H9 (cell line): ENCODE results near the gene SYNPO2. TPM values are rescaled to one million over a fixed set of nuclear protein-coding genes. Genes with fewer than 3 reads are reported as not detected.

Experiments used
- DNase-seq: peaks from one replicate; pipeline ENCODE4 v3.0.0-alpha.2; 2017
- H2AFZ ChIP-seq: one replicate; pipeline ENCODE4 v1.6.1; 2013; ENCODE audit warnings: mild to moderate bottlenecking, low read length, control low read depth, moderate library complexity
- H2AK5ac ChIP-seq: 2 replicates; pipeline ENCODE4 v1.6.1; 2013; ENCODE audit warnings: low read length, control low read depth, mixed read lengths; ENCODE audit not compliant: insufficient read length
- H2BK120ac ChIP-seq: one replicate; pipeline ENCODE4 v1.6.1; 2013; ENCODE audit warnings: low read depth, mild to moderate bottlenecking, low read length, control low read depth, inconsistent platforms; ENCODE audit not compliant: poor library complexity, severe bottlenecking
- H2BK12ac ChIP-seq: 2 replicates; pipeline ENCODE4 v1.6.1; 2013; ENCODE audit warnings: low read length, control low read depth, mixed read lengths, low read depth; ENCODE audit not compliant: insufficient read length
- H2BK15ac ChIP-seq: 2 replicates; pipeline ENCODE4 v1.6.1; 2013; ENCODE audit warnings: low read depth, low read length, control low read depth
- H2BK20ac ChIP-seq: one replicate; pipeline ENCODE4 v1.6.1; 2013; ENCODE audit warnings: low read depth, mild to moderate bottlenecking, low read length, control low read depth, inconsistent platforms; ENCODE audit not compliant: poor library complexity, severe bottlenecking
- H2BK5ac ChIP-seq: 2 replicates; pipeline ENCODE4 v1.6.1; 2013; ENCODE audit warnings: low read length, control low read depth, mixed read lengths; ENCODE audit not compliant: insufficient read length
- H3K14ac ChIP-seq: 2 replicates; pipeline ENCODE4 v1.6.1; 2013; ENCODE audit warnings: low read length, control low read depth; ENCODE audit not compliant: insufficient read depth
- H3K18ac ChIP-seq: 2 replicates; pipeline ENCODE4 v1.6.1; 2013; ENCODE audit warnings: low read depth, mild to moderate bottlenecking, mixed read lengths, low read length, control low read depth; ENCODE audit not compliant: insufficient read length
- H3K23ac ChIP-seq: 2 replicates; pipeline ENCODE4 v1.6.1; 2013; ENCODE audit warnings: low read length, control low read depth, mixed read lengths, low read depth; ENCODE audit not compliant: insufficient read length
- H3K23me2 ChIP-seq: 2 replicates; pipeline ENCODE4 v1.6.1; 2013; ENCODE audit warnings: low read depth, mild to moderate bottlenecking, mixed read lengths, low read length, control low read depth; ENCODE audit not compliant: insufficient read length, poor library complexity, severe bottlenecking
- H3K27ac ChIP-seq: 2 replicates; pipeline ENCODE4 v1.5.1; 2013; ENCODE audit warnings: low read length, control low read depth, mixed read lengths, low read depth; ENCODE audit not compliant: insufficient read length
- H3K27me3 ChIP-seq: 2 replicates; pipeline ENCODE4 v1.6.1; 2013; ENCODE audit warnings: low read length, control low read depth, inconsistent platforms; ENCODE audit not compliant: insufficient read depth
- H3K4ac ChIP-seq: 2 replicates; pipeline ENCODE4 v1.6.1; 2013; ENCODE audit warnings: low read depth, mild to moderate bottlenecking, control low read depth, inconsistent platforms, low read length, moderate library complexity
- H3K4me1 ChIP-seq: 2 replicates; pipeline ENCODE4 v1.6.1; 2013; ENCODE audit warnings: low read length, control low read depth, inconsistent platforms; ENCODE audit not compliant: insufficient read depth
- H3K4me2 ChIP-seq: 2 replicates; pipeline ENCODE4 v1.6.1; 2013; ENCODE audit warnings: low read length, control low read depth, mixed read lengths; ENCODE audit not compliant: insufficient read length, insufficient read depth
- H3K56ac ChIP-seq: 2 replicates; pipeline ENCODE4 v1.6.1; 2013; ENCODE audit warnings: low read depth, mild to moderate bottlenecking, mixed read lengths, low read length, control low read depth; ENCODE audit not compliant: insufficient read length
- H3K79me1 ChIP-seq: 2 replicates; pipeline ENCODE4 v1.6.1; 2013; ENCODE audit warnings: low read depth, mild to moderate bottlenecking, moderate library complexity, low read length, control low read depth, inconsistent platforms; ENCODE audit not compliant: insufficient read depth, poor library complexity, severe bottlenecking
- H3K79me2 ChIP-seq: 2 replicates; pipeline ENCODE4 v1.6.1; 2013; ENCODE audit warnings: low read length, control low read depth, inconsistent platforms; ENCODE audit not compliant: insufficient read depth
- H3K9ac ChIP-seq: 2 replicates; pipeline ENCODE4 v1.6.1; 2013; ENCODE audit warnings: low read length, control low read depth, mixed read lengths; ENCODE audit not compliant: insufficient read length; ENCODE audit errors: extremely low read depth
- H3K9me3 ChIP-seq: one replicate; pipeline ENCODE4 v1.6.1; 2013; ENCODE audit warnings: low read depth, low read length, inconsistent platforms; ENCODE audit not compliant: control insufficient read depth
- H3T11ph ChIP-seq: one replicate; pipeline ENCODE4 v1.6.1; 2013; ENCODE audit warnings: mild to moderate bottlenecking, low read length, control low read depth, inconsistent platforms
- H4K20me1 ChIP-seq: one replicate; pipeline ENCODE4 v1.6.1; 2013; ENCODE audit not compliant: control insufficient read depth, insufficient read length, insufficient read depth
- H4K5ac ChIP-seq: 2 replicates; pipeline ENCODE4 v1.6.1; 2013; ENCODE audit warnings: low read depth, mild to moderate bottlenecking, mixed read lengths, low read length, control low read depth; ENCODE audit not compliant: insufficient read length
- H4K8ac ChIP-seq: replicated peaks from 2 replicates; pipeline ENCODE4 v1.6.1; 2013; ENCODE audit warnings: low read length, control low read depth, mixed read lengths, low read depth; ENCODE audit not compliant: insufficient read length
- H4K91ac ChIP-seq: 2 replicates; pipeline ENCODE4 v1.6.1; 2013; ENCODE audit warnings: low read depth, mild to moderate bottlenecking, moderate library complexity, mixed read lengths, low read length, control low read depth; ENCODE audit not compliant: insufficient read length
- H3K27ac Mint-ChIP-seq, 3 experiments: 2 replicates in 2 of 3; 3 replicates in 1 of 3; pipeline ENCODE4 v1.8.0; 2020 to 2021; ENCODE audit warnings: mixed read lengths in 3 of 3, mild to moderate bottlenecking in 1 of 3, moderate library complexity in 1 of 3
- H3K27me3 Mint-ChIP-seq: 2 replicates; pipeline ENCODE4 v1.8.0; 2021; ENCODE audit warnings: low read depth, mild to moderate bottlenecking, moderate library complexity, mixed read lengths
- H3K36me3 Mint-ChIP-seq, 3 experiments: 2 replicates in 2 of 3; 3 replicates in 1 of 3; pipeline ENCODE4 v1.8.0; 2020 to 2021; ENCODE audit warnings: low read depth in 3 of 3, mixed read lengths in 3 of 3; ENCODE audit not compliant: insufficient read depth in 1 of 3
- H3K4me1 Mint-ChIP-seq, 2 experiments: 2 replicates each; pipeline ENCODE4 v1.8.0; 2020; ENCODE audit warnings: mixed read lengths in 2 of 2
- H3K4me3 Mint-ChIP-seq, 2 experiments: 2 replicates in 1 of 2; 3 replicates in 1 of 2; pipeline ENCODE4 v1.8.0; 2020 to 2021; ENCODE audit warnings: mild to moderate bottlenecking in 2 of 2, mixed read lengths in 2 of 2, moderate library complexity in 1 of 2
- H3K9me3 Mint-ChIP-seq, 2 experiments: 2 replicates in 1 of 2; 3 replicates in 1 of 2; pipeline ENCODE4 v1.8.0; 2020; ENCODE audit warnings: mild to moderate bottlenecking in 2 of 2, mixed read lengths in 2 of 2, moderate library complexity in 1 of 2
- CTCF ChIP-seq: fragments of 200-600 bp; sonication (generic); conservative IDR thresholded peaks from 3 replicates; pipeline ENCODE4 v1.8.0; 2021; ENCODE audit warnings: antibody characterized with exemption, mild to moderate bottlenecking
- WGBS: extraction: QIAGEN DNeasy Blood & Tissue Kit; methylation state at CpG from one replicate; pipeline ENCODE4 v1.1.7; 2013; ENCODE audit warnings: missing lambda C conversion rate, low lambda C conversion rate, mixed read lengths; ENCODE audit not compliant: insufficient read length; ENCODE audit errors: extremely low coverage; 5-methylcytosine and 5-hydroxymethylcytosine counted together
- total RNA-seq: library from RNA; stranded (reverse); gene quantifications from 2 replicates; pipeline ENCODE4 v1.2.1, GENCODE V29; 2021

Gene SYNPO2
- total RNA-seq, 1 experiment from 2014 or later: 1.1 TPM

- no peak overlapping the region for H3K9ac ChIP-seq
- no peak overlapping the region for H2BK12ac ChIP-seq
- H3K56ac ChIP-seq: no peak overlapping the region
- no peak overlapping the region for H4K91ac ChIP-seq
- H3K23me2 ChIP-seq: no peaks in the 10 kb centered on the region
- H4K5ac ChIP-seq: no peak overlapping the region
- Mint-ChIP-seq H3K36me3 (peaks cover 5 to 15% (median 8%) of the 10 kb centered on the region in 3 experiments; a peak in 5 of 7 replicates), H3K27me3 (no peaks in the 10 kb centered on the region), H3K4me1 (peaks cover 14 to 23% of the 10 kb centered on the region in 2 experiments), H3K4me3 (no peak overlapping the region), H3K27ac (no peak overlapping the region), H3K9me3 (no peaks in the 10 kb centered on the region)
- no peak overlapping the region for H2BK120ac ChIP-seq
- H3T11ph ChIP-seq: no peak overlapping the region
- no peak overlapping the region for H3K4ac ChIP-seq
- H2BK20ac ChIP-seq: no peak overlapping the region
- H3K79me2 ChIP-seq: no peaks in the 10 kb centered on the region
- no peak overlapping the region for H3K23ac ChIP-seq
- no peak overlapping the region for H2AFZ ChIP-seq
- no peak overlapping the region for H3K18ac ChIP-seq
- H3K79me1 ChIP-seq: no peaks in the 10 kb centered on the region
- no peak overlapping the region for H2BK5ac ChIP-seq
- no peak overlapping the region for H3K4me2 ChIP-seq
- WGBS: no CpG with 5 or more reads among the region's 12 CpGs
- H4K20me1 ChIP-seq: no peaks in the 10 kb centered on the region
- H3K27me3 ChIP-seq: no peaks in the 10 kb centered on the region
- TF ChIP-seq CTCF: no peak
- no peak overlapping the region for H4K8ac ChIP-seq
- no peak overlapping the region for H2BK15ac ChIP-seq
- no peak overlapping the region for H3K14ac ChIP-seq
- no peak for DNase-seq
- no peak overlapping the region for H2AK5ac ChIP-seq
- 0 out of 2 replicates have a peak, but pooled peaks cover 4% of the 10 kb centered on the region for H3K4me1 ChIP-seq
- H3K9me3 ChIP-seq: no peaks in the 10 kb centered on the region
- no peak overlapping the region for H3K27ac ChIP-seq
Measured at GRCh38 chr4:119030536-119030890, 141.9 kb downstream of the SYNPO2 start.
